GM10266 (cell line): ENCODE measurements around the gene HINFP.
"Not testable (repeated sequence)": the region's sequence is repeated elsewhere in the genome, so short reads cannot be mapped to it uniquely, and the experiment has no call there.

Experiments
- DNase-seq: peaks from one replicate; pipeline ENCODE4 v3.0.0; 2012; ENCODE audit errors: extremely low spot score
- TF ChIP-seq, protein P1 (sequence below): IDR thresholded peaks from 2 replicates; pipeline ENCODE4 v1.5.1; 2012; ENCODE audit warnings: mild to moderate bottlenecking, low read depth; ENCODE audit not compliant: control insufficient read depth, insufficient read depth; ENCODE audit errors: missing control alignments

HINFP gene

GRCh38 chr11:119161871-119162270, 40.5 kb downstream of the HINFP start:
- no peak for DNase-seq
- TF ChIP-seq, protein P1, sequence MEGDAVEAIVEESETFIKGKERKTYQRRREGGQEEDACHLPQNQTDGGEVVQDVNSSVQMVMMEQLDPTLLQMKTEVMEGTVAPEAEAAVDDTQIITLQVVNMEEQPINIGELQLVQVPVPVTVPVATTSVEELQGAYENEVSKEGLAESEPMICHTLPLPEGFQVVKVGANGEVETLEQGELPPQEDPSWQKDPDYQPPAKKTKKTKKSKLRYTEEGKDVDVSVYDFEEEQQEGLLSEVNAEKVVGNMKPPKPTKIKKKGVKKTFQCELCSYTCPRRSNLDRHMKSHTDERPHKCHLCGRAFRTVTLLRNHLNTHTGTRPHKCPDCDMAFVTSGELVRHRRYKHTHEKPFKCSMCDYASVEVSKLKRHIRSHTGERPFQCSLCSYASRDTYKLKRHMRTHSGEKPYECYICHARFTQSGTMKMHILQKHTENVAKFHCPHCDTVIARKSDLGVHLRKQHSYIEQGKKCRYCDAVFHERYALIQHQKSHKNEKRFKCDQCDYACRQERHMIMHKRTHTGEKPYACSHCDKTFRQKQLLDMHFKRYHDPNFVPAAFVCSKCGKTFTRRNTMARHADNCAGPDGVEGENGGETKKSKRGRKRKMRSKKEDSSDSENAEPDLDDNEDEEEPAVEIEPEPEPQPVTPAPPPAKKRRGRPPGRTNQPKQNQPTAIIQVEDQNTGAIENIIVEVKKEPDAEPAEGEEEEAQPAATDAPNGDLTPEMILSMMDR: no peak

DNA sequence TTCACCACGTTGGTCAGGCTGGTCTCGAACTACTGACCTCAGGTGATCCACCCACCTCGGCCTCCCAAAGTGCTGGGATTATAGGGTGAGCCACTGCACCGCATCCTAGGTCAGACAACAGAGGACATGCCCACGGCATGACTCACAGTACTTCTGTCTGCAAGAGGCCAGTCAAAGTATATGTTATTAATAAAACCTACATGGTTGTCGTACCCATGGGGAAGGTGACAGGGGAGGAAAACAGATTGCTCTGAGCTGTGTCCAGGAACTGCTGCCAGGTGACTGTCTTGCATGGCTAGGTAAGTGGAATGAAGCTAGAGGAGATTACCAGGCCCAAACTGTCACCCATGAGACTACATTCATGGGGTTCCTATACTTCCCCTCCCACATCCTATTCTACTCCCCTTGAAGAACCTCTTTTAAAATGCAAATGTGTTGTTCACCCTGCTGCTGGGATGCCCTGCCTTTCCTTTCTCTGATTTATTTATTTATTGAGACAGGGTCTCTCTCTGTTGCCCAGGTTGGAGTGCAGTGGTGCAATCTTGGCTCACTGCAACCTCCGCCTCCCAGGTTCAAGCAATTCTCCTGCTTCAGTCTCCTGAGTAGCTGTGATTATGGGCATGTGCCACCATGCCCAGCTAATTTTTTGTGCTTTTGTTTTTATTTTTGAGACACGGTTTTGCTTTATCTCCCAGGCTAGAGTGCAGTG, 45.1 kb downstream of the HINFP start:
- no peak for DNase-seq
- TF ChIP-seq, protein P1: no peak

DNA sequence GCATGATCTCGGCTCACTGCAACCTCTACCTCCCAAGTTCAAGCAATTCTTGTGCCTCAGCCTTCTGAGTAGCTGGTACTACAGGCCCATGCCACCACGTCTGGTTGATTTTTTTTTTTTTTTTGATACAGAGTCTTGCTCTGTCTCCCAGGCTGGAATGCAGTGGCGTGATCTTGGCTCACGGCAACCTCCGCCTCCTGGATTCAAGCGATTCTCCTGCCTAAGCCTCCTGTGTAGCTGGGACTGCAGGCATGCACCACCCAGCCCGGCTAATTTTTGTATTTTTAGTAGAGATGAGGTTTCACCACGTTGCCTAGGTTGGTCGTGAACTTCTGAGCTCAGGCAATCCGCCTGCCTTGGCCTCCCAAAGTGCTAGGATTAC, 45.7 kb downstream of the HINFP start:
- not testable (repeated sequence) for DNase-seq

- no peak for DNase-seq
- TF ChIP-seq, protein P1: no peak
Observed at GRCh38 chr11:119167933-119168332, 46.6 kb downstream of the HINFP start.

DNA sequence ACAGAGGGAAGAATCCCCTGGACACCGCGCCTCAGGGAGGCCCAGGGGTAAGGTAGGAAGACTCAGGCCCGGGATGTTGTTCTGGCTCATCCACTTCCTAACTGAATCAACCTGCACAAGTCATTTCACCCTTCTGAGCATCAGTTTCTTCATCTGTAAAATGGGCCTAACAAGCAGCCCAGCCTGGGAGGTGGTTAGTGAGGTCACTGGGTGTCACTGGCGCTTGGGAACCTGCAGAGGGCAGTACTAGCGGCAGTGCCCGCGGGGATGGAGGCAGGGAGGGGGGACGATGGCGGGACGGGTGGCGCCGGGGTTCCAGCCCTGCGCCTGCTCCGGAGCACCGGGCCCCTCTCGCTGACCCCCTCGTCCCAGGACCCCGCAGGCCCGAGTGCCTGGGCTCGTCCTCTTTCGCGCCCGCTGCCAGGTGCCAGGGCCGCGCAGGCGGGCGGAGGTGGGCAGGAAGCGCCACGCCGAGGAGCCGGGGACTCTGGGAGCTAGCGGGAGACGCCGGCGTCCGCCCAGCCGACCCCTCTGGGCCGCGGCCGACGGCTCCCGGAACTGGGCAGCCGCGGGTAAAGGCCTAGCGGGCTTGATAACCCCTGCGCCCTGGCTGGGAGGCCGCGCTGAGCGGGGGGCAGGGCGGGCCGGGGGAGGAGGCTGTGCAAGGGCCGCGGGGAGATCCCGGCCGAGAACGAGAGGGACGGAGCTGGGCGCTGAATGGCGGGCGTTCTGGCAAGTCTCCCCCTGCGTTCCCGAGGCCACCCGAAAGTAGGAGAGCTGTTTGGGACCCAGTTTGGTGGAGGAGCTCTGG, 47.3 kb downstream of the HINFP start, which contains the start of gene NLRX1:
NLRX1 (plus strand) TSS at position 255 of the 811 bp plus-strand sequence. CDS start 2,679 bp downstream, outside the sequence.
- peak; percentile 95 for DNase-seq
- TF ChIP-seq, protein P1: peak; percentile 97

DNA sequence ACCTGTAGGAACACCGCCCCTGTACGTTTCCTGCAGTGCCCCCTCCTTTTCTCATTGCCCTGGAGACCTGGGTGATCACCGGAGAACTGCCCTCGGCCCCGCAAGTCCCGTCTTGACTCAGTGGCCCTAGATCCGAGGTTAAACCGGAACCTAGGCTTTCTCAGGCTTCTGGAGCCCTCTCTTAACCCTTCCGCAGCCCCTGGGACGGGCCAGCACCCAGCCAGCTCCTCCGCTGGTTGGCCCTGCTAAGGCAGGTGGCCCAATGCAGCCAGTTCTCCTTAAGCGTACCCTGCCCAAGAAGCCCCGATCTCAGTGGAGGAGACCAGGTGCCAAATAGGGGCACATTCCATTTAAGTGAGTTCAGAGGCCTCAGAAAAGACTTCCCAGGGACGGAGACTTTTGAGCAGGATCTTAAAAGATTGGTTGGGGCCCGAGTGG, 47.9 kb downstream of the HINFP start:
- TF ChIP-seq, protein P1: no peak
- DNase-seq: peak; percentile 69

DNA sequence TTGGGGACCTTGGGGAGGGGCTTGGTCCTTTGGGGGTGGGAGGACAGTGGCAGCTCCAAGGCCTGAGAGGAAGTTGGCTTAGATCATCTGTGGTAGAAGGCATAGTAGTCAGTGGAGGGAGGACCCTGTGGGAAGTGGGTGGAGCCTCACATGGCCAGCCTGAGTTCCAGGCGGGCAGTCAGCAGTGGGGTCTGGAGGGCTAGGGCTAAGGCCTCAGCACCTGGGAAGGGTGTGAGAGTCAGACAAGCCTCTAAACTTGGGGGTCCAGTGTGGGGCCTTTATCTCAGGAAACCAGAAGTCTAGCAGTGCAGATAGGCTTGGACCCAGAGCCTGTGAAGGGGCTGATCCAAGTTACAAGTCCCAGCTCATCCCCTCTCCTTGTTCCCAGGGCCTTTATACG, 51.1 kb downstream of the HINFP start:
- TF ChIP-seq, protein P1: no peak
- DNase-seq: no peak

DNA sequence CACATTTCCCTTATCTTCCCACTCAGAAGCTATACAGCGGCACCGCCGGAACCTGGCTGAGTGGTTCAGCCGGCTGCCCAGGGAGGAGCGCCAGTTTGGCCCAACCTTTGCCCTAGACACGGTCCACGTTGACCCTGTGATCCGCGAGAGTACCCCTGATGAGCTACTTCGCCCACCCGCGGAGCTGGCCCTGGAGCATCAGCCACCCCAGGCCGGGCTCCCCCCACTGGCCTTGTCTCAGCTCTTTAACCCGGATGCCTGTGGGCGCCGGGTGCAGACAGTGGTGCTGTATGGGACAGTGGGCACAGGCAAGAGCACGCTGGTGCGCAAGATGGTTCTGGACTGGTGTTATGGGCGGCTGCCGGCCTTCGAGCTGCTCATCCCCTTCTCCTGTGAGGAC, 52.1 kb downstream of the HINFP start:
- TF ChIP-seq, protein P1: no peak
- no peak for DNase-seq
